Endodermal cell (in vitro differentiated cells): ENCODE results near the gene UNC5C. TPM values are rescaled to one million over a fixed set of nuclear protein-coding genes. Genes with fewer than 3 reads are reported as not detected.

Experiments used
- DNase-seq: peaks from one replicate; pipeline ENCODE4 v3.0.0-alpha.2; 2017
- H3K27ac ChIP-seq: 2 replicates; pipeline ENCODE4 v1.5.1; 2013; ENCODE audit warnings: mild to moderate bottlenecking, low read depth, low read length, moderate library complexity
- H3K27me3 ChIP-seq: 2 replicates; pipeline ENCODE4 v1.6.1; 2013; ENCODE audit warnings: mild to moderate bottlenecking, low read length, moderate library complexity; ENCODE audit not compliant: insufficient read depth, control insufficient read depth, poor library complexity, severe bottlenecking
- H3K36me3 ChIP-seq: 2 replicates; pipeline ENCODE4 v1.7.0; 2013; ENCODE audit warnings: mild to moderate bottlenecking, low read length, moderate library complexity; ENCODE audit not compliant: control insufficient read depth, insufficient read depth
- H3K4me1 ChIP-seq: one replicate; pipeline ENCODE4 v1.7.0; 2013; ENCODE audit warnings: low read length; ENCODE audit not compliant: control insufficient read depth, insufficient read depth
- H3K4me3 ChIP-seq: 2 replicates; pipeline ENCODE4 v1.5.1; 2013; ENCODE audit warnings: mild to moderate bottlenecking, low read length, moderate library complexity
- H3K9ac ChIP-seq: 2 replicates; pipeline ENCODE4 v1.6.1; 2013; ENCODE audit warnings: mild to moderate bottlenecking, low read length, moderate library complexity; ENCODE audit not compliant: poor library complexity, severe bottlenecking; ENCODE audit errors: extremely low read depth
- H3K9me3 ChIP-seq: 2 replicates; pipeline ENCODE4 v1.6.1; 2013; ENCODE audit warnings: mild to moderate bottlenecking, low read length, moderate library complexity; ENCODE audit not compliant: control insufficient read depth
- H3K27ac Mint-ChIP-seq: 2 replicates; pipeline ENCODE4 v1.8.0; 2020; ENCODE audit warnings: mixed read lengths
- H3K27me3 Mint-ChIP-seq: 2 replicates; pipeline ENCODE4 v1.8.0; 2021; ENCODE audit warnings: mild to moderate bottlenecking, mixed read lengths; ENCODE audit not compliant: insufficient read depth
- H3K36me3 Mint-ChIP-seq: 2 replicates; pipeline ENCODE4 v1.8.0; 2020; ENCODE audit warnings: low read depth, mixed read lengths
- H3K4me1 Mint-ChIP-seq: 2 replicates; pipeline ENCODE4 v1.8.0; 2020; ENCODE audit warnings: mixed read lengths
- H3K4me3 Mint-ChIP-seq: 2 replicates; pipeline ENCODE4 v1.8.0; 2020; ENCODE audit warnings: mild to moderate bottlenecking, moderate library complexity, mixed read lengths
- H3K9me3 Mint-ChIP-seq: 2 replicates; pipeline ENCODE4 v1.8.0; 2020; ENCODE audit warnings: mild to moderate bottlenecking, mixed read lengths
- WGBS, 2 experiments: methylation state at CpG; one replicate each; pipeline versions ENCODE4 v1.1.5 to v1.1.7; 2013; ENCODE audit warnings: missing lambda C conversion rate in 2 of 2, mixed read lengths in 1 of 2; ENCODE audit not compliant: insufficient coverage in 1 of 2, insufficient read length in 1 of 2; 5-methylcytosine and 5-hydroxymethylcytosine counted together
- total RNA-seq, 2 donors: library from RNA; stranded (reverse); fragmentation: NEBNext Ultra II Directional in 1 of 2; extraction: Animal tissue kit (Norgen Biotek cat#: 25700) in 1 of 2; gene quantifications; 2 replicates in 1 of 2; 3 replicates in 1 of 2; pipeline ENCODE4 v1.2.1, GENCODE V29; 2021
- TF ChIP-seq, protein P1 (sequence below): fragments of 200-600 bp; sonication (generic); conservative IDR thresholded peaks from 2 replicates; pipeline ENCODE4 v1.5.0; 2021; ENCODE audit warnings: antibody characterized with exemption, mild to moderate bottlenecking

The UNC5C gene
- total RNA-seq, 2 donors from 2014 or later = 2.0 to 7.2 TPM

DNA sequence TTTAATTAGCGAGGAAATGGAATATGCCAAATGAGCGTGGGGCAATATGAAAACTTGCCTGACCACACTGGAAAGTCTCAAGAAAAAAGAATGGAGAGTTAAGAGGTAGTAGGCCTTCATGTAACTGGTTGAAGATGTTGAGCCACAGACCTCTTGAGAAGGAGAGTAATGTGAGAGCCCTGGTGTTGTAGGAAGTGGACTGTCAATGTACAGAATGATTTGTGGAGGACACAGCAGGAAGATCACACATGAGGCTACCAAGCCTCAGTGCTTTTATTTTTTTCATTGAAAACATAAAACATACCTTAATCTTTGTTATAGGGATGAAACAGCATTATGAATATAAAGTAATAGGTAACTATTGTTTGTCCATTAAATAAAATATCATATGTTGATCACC lies 331.6 kb downstream of the UNC5C start:
- DNase-seq = no peak
- H3K9me3 Mint-ChIP-seq = no peaks in the 10 kb centered on the region
- Histone ChIP-seq H3K4me3 (no peak overlapping the region), H3K27me3 (peaks cover 13% of the 10 kb centered on the region), H3K9me3 (no peaks in the 10 kb centered on the region), H3K36me3 (no peaks in the 10 kb centered on the region), H3K27ac (no peak overlapping the region), H3K9ac (no peak overlapping the region), H3K4me1 (no peaks in the 10 kb centered on the region)
- TF ChIP-seq, protein P1, sequence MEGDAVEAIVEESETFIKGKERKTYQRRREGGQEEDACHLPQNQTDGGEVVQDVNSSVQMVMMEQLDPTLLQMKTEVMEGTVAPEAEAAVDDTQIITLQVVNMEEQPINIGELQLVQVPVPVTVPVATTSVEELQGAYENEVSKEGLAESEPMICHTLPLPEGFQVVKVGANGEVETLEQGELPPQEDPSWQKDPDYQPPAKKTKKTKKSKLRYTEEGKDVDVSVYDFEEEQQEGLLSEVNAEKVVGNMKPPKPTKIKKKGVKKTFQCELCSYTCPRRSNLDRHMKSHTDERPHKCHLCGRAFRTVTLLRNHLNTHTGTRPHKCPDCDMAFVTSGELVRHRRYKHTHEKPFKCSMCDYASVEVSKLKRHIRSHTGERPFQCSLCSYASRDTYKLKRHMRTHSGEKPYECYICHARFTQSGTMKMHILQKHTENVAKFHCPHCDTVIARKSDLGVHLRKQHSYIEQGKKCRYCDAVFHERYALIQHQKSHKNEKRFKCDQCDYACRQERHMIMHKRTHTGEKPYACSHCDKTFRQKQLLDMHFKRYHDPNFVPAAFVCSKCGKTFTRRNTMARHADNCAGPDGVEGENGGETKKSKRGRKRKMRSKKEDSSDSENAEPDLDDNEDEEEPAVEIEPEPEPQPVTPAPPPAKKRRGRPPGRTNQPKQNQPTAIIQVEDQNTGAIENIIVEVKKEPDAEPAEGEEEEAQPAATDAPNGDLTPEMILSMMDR = no peak
- H3K4me3 Mint-ChIP-seq = no peak overlapping the region
- no peak overlapping the region for H3K27ac Mint-ChIP-seq
- 93 to 95% methylated on average over 2 of the region's 2 CpGs for WGBS, 2 experiments
- H3K36me3 Mint-ChIP-seq = peaks cover 8% of the 10 kb centered on the region
- H3K27me3 Mint-ChIP-seq = peaks cover 8% of the 10 kb centered on the region
- peaks cover 12% of the 10 kb centered on the region for H3K4me1 Mint-ChIP-seq

DNA sequence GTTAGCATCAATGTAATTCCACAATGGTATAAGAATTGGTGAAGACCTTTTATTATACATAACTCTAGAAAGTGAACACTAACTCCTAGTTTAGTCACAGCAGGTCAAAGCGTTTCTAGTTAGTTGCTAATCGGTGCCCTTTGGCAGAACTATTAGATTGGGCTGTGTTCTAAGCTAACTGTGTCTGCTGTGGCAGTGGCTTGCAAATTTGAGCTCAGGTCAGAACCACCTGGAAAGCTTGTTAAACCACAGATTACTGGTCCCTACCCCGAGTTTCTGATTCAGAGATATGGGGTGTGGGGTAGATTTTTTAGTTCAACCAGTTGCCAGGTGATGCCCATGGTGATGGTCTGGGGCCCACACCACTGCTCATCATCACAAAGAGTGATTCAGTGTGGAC lies 332.1 kb downstream of the UNC5C start:
- Histone ChIP-seq H3K27ac (no peak overlapping the region), H3K36me3 (no peaks in the 10 kb centered on the region), H3K27me3 (peaks cover 13% of the 10 kb centered on the region), H3K4me3 (no peak overlapping the region), H3K4me1 (no peaks in the 10 kb centered on the region), H3K9me3 (no peaks in the 10 kb centered on the region), H3K9ac (no peak overlapping the region)
- peaks cover 8% of the 10 kb centered on the region for H3K36me3 Mint-ChIP-seq
- peaks cover 14% of the 10 kb centered on the region for H3K4me1 Mint-ChIP-seq
- no peak overlapping the region for H3K27ac Mint-ChIP-seq
- TF ChIP-seq, protein P1 = no peak
- H3K4me3 Mint-ChIP-seq = no peak overlapping the region
- no peaks in the 10 kb centered on the region for H3K9me3 Mint-ChIP-seq
- peaks cover 8% of the 10 kb centered on the region for H3K27me3 Mint-ChIP-seq
- no peak for DNase-seq
- WGBS, 2 experiments = 92 to 100% methylated on average over 1 to 3 of the region's 3 CpGs

DNA sequence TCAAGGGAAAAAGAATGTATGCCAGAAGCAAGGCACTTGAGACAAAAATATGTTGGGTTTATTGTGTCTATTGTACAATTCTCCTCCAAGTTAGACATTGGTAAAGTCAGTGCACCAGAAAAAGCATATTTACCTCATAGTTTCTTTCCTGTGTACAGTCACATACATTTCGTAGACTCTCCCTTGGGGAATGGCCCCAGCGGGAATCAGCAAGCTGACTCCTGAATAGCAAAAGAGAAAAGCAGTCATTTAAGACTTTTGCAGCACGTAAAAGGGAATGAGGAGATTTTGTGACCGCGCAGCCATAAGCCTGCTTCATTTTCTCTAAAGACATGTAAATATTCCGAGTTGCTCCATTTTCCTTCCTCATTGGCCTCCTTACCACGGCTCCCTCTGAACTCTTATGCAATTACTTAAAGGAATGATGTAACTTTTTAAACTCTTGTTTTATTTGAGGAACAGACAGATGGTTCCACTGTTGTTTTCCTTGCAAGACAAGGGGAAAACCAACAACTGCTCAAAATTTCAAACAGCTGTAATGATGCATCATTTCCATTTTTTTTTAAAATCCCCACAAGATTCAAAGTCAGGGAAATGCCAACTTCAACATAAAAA lies 332.7 kb downstream of the UNC5C start:
- TF ChIP-seq, protein P1 = no peak
- peaks cover 8% of the 10 kb centered on the region for H3K27me3 Mint-ChIP-seq
- no peak for DNase-seq
- no peak overlapping the region for H3K4me3 Mint-ChIP-seq
- Histone ChIP-seq H3K9ac (no peak overlapping the region), H3K27me3 (peaks cover 13% of the 10 kb centered on the region), H3K27ac (no peak overlapping the region), H3K4me3 (no peak overlapping the region), H3K4me1 (no peaks in the 10 kb centered on the region), H3K9me3 (no peaks in the 10 kb centered on the region), H3K36me3 (no peaks in the 10 kb centered on the region)
- 92 to 95% methylated on average over 4 to 7 of the region's 7 CpGs for WGBS, 2 experiments
- H3K36me3 Mint-ChIP-seq = peaks cover 8% of the 10 kb centered on the region
- H3K27ac Mint-ChIP-seq = no peak overlapping the region
- H3K4me1 Mint-ChIP-seq = peaks cover 18% of the 10 kb centered on the region
- H3K9me3 Mint-ChIP-seq = no peaks in the 10 kb centered on the region
